ENCODE measurements around the gene GPR161. TPM values are rescaled to one million over a fixed set of nuclear protein-coding genes. Genes with fewer than 3 reads are reported as not detected.
"Not testable (repeated sequence)": the region's sequence is repeated elsewhere in the genome, so short reads cannot be mapped to it uniquely, and the experiment has no call there.

The GPR161 gene
- total and polyA plus RNA-seq, 2 experiments from 2014 or later: 7.9 to 11.6 TPM

- no peaks in the 10 kb centered on the region for H3F3A ChIP-seq (replicated peaks; ENCODE audit: low read depth)
- H3K27me3 ChIP-seq (ENCODE audit: insufficient read depth): no peaks in the 10 kb centered on the region
- Mint-ChIP-seq H3K36me3 (ENCODE audit: low read depth) (no peaks in the 10 kb centered on the region; the same call in 2 of the 3 replicates), H3K4me1 (peaks cover 3% of the 10 kb centered on the region; the same call in 1 of the 3 replicates), H3K4me3 (no peak overlapping the region), H3K27ac (no peak overlapping the region), H3K9me3 (peaks cover 16% of the 10 kb centered on the region; the same call in 2 of the 3 replicates), H3K27me3 (ENCODE audit: insufficient read depth, low read depth, poor library complexity) (no peaks in the 10 kb centered on the region)
- no peaks in the 10 kb centered on the region for H3K9me2 ChIP-seq (ENCODE audit: insufficient read depth)
- no peaks in the 10 kb centered on the region for H3K4me1 ChIP-seq (ENCODE audit: insufficient read depth)
- no peaks in the 10 kb centered on the region for H3K36me3 ChIP-seq (ENCODE audit: insufficient read depth)
- no peak for DNase-seq (ENCODE audit: low spot score)
- no peak overlapping the region for H3K4me2 ChIP-seq
- H3K27ac ChIP-seq (ENCODE audit: low read depth): no peak overlapping the region
- H3K4me3 ChIP-seq: no peak overlapping the region
- no peak overlapping the region for H2AFZ ChIP-seq
- no peaks in the 10 kb centered on the region for H3K79me2 ChIP-seq (replicated peaks; ENCODE audit: insufficient read depth)
- ATAC-seq: no peak
- no peaks in the 10 kb centered on the region for H4K20me1 ChIP-seq (replicated peaks; ENCODE audit: insufficient read depth)
- no peak for TF ChIP-seq JUNB (IDR thresholded peaks at IDR 0.05; ENCODE audit: unreplicated experiment)
- TF ChIP-seq, protein P1, sequence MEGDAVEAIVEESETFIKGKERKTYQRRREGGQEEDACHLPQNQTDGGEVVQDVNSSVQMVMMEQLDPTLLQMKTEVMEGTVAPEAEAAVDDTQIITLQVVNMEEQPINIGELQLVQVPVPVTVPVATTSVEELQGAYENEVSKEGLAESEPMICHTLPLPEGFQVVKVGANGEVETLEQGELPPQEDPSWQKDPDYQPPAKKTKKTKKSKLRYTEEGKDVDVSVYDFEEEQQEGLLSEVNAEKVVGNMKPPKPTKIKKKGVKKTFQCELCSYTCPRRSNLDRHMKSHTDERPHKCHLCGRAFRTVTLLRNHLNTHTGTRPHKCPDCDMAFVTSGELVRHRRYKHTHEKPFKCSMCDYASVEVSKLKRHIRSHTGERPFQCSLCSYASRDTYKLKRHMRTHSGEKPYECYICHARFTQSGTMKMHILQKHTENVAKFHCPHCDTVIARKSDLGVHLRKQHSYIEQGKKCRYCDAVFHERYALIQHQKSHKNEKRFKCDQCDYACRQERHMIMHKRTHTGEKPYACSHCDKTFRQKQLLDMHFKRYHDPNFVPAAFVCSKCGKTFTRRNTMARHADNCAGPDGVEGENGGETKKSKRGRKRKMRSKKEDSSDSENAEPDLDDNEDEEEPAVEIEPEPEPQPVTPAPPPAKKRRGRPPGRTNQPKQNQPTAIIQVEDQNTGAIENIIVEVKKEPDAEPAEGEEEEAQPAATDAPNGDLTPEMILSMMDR (conservative IDR thresholded peaks at IDR 0.05; ENCODE audit: low read depth in 2 of 2): no peak
Measured at GRCh38 chr1:168157638-168158037, 20.9 kb upstream of the GPR161 start.

DNA sequence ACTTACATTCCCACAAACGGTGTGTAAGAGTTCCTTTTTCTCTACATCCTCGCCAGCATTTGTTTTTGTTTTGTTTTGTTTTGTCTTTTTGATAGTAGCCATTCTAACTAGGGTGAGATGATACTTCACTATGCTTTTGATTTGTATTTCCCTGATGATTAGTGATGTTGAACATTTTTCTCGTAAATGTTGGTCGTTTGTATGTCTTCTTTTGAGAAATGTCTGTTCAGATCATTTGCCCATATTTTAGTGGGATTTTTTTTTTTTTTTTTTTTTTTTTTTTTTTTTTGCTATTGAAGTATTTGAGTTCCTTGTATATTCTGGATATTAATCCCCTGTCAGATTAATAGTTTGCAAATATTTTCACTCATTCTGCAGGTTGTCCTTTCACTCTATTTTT, 19.2 kb upstream of the GPR161 start:
- Histone ChIP-seq H3K4me3 (no peak overlapping the region), H3K4me1 (ENCODE audit: insufficient read depth) (no peaks in the 10 kb centered on the region), H3K27ac (ENCODE audit: low read depth) (no peak overlapping the region), H4K20me1 (replicated peaks; ENCODE audit: insufficient read depth) (no peaks in the 10 kb centered on the region), H3K79me2 (replicated peaks; ENCODE audit: insufficient read depth) (no peaks in the 10 kb centered on the region), H3K27me3 (ENCODE audit: insufficient read depth) (no peaks in the 10 kb centered on the region), H3K9me2 (ENCODE audit: insufficient read depth) (no peaks in the 10 kb centered on the region), H2AFZ (no peak overlapping the region), H3K36me3 (ENCODE audit: insufficient read depth) (no peaks in the 10 kb centered on the region), H3K4me2 (no peak overlapping the region), H3F3A (replicated peaks; ENCODE audit: low read depth) (no peaks in the 10 kb centered on the region)
- Mint-ChIP-seq H3K27me3 (ENCODE audit: insufficient read depth, low read depth, poor library complexity) (no peaks in the 10 kb centered on the region), H3K4me1 (peaks cover 7% of the 10 kb centered on the region), H3K36me3 (ENCODE audit: low read depth) (no peaks in the 10 kb centered on the region; the same call in 2 of the 3 replicates), H3K27ac (no peak overlapping the region), H3K9me3 (peaks cover 16% of the 10 kb centered on the region; the same call in 2 of the 3 replicates), H3K4me3 (no peak overlapping the region)
- TF ChIP-seq EZH2phosphoT487 (IDR thresholded peaks at IDR 0.05; ENCODE audit: unreplicated experiment) (no peak), NANOG (IDR thresholded peaks at IDR 0.05; ENCODE audit: borderline replicate concordance) (no peak), ETS1 (IDR thresholded peaks at IDR 0.05) (no peak), REST (IDR thresholded peaks at IDR 0.05; ENCODE audit: unreplicated experiment) (no peak), STAT1 (IDR thresholded peaks at IDR 0.05; ENCODE audit: unreplicated experiment) (no peak), JUNB (IDR thresholded peaks at IDR 0.05; ENCODE audit: unreplicated experiment) (no peak), ZNF331 (CRISPR knock-in tag; IDR thresholded peaks at IDR 0.05; ENCODE audit: low read depth) (no peak)
- TF ChIP-seq, protein P1 (conservative IDR thresholded peaks at IDR 0.05; ENCODE audit: low read depth in 2 of 2): no peak
- DNase-seq (ENCODE audit: low spot score): no peak
- no peak for ATAC-seq

- H3K9me3 Mint-ChIP-seq: peaks cover 13% of the 10 kb centered on the region; the same call in 2 of the 3 replicates
- not testable (repeated sequence) for H3K4me1 Mint-ChIP-seq; H3K4me1 ChIP-seq (ENCODE audit: insufficient read depth); H3K27ac Mint-ChIP-seq; H3F3A ChIP-seq (replicated peaks; ENCODE audit: low read depth); H3K27me3 Mint-ChIP-seq (ENCODE audit: insufficient read depth, low read depth, poor library complexity); H2AFZ ChIP-seq; H4K20me1 ChIP-seq (replicated peaks; ENCODE audit: insufficient read depth); H3K36me3 Mint-ChIP-seq (ENCODE audit: low read depth); H3K27me3 ChIP-seq (ENCODE audit: insufficient read depth); ATAC-seq; H3K27ac ChIP-seq (ENCODE audit: low read depth); H3K36me3 ChIP-seq (ENCODE audit: insufficient read depth); H3K79me2 ChIP-seq (replicated peaks; ENCODE audit: insufficient read depth); DNase-seq (ENCODE audit: low spot score); H3K4me3 ChIP-seq; H3K4me2 ChIP-seq; H3K9me2 ChIP-seq (ENCODE audit: insufficient read depth); H3K4me3 Mint-ChIP-seq
Measured at GRCh38 chr1:168154707-168155106, 18.0 kb upstream of the GPR161 start.
